ENCODE results near the gene SLC6A13. TPM values are rescaled to one million over a fixed set of nuclear protein-coding genes. Genes with fewer than 3 reads are reported as not detected.

The SLC6A13 gene
- total RNA-seq, 1 experiment from 2014 or later: not detected

DNA sequence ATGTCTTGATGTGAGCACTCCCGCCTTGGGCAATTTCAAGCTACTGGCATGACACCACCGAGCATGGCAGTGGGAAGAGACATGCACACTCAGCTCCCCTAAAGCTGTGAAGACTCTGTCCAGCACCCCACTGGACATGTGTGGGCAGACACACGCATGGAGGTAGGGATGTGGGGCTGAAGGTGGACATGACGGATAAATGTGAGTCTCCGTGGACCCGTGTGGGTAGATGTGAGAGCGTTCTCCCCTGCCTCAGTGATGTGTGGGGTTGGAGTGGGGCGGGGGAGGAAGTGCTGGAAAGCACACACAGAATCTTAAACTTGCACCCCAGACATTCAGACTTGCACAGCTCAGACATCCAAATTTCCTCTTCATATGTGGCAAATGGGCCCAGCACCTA is 61.3 kb downstream of the SLC6A13 start:
- Histone ChIP-seq H3K9me3 (ENCODE audit: low read length) (no peaks in the 10 kb centered on the region), H3K4me3 (ENCODE audit: low read length) (no peak overlapping the region), H4K20me1 (ENCODE audit: low read length) (no peaks in the 10 kb centered on the region), H3K79me2 (ENCODE audit: low read length) (no peaks in the 10 kb centered on the region), H3K4me1 (ENCODE audit: insufficient read depth, low read length) (peaks cover 4% of the 10 kb centered on the region; the same call in 1 of the 2 replicates), H3F3A (ENCODE audit: low read length, unreplicated experiment) (no peaks in the 10 kb centered on the region), H3K27me3 (ENCODE audit: low read length) (peaks cover 11% of the 10 kb centered on the region), H3K36me3 (ENCODE audit: low read depth, low read length) (no peaks in the 10 kb centered on the region), H3K27ac (ENCODE audit: low read length) (no peak overlapping the region), H3K9ac (ENCODE audit: low read length) (no peak overlapping the region), H3K9me2 (replicated peaks; ENCODE audit: low read length) (no peaks in the 10 kb centered on the region), H2AFZ (ENCODE audit: low read length) (no peak overlapping the region), H3K4me2 (ENCODE audit: low read length) (no peak overlapping the region)
- no TSS peak for BruUV-seq (replicated peaks)
- TF ChIP-seq, protein P1, sequence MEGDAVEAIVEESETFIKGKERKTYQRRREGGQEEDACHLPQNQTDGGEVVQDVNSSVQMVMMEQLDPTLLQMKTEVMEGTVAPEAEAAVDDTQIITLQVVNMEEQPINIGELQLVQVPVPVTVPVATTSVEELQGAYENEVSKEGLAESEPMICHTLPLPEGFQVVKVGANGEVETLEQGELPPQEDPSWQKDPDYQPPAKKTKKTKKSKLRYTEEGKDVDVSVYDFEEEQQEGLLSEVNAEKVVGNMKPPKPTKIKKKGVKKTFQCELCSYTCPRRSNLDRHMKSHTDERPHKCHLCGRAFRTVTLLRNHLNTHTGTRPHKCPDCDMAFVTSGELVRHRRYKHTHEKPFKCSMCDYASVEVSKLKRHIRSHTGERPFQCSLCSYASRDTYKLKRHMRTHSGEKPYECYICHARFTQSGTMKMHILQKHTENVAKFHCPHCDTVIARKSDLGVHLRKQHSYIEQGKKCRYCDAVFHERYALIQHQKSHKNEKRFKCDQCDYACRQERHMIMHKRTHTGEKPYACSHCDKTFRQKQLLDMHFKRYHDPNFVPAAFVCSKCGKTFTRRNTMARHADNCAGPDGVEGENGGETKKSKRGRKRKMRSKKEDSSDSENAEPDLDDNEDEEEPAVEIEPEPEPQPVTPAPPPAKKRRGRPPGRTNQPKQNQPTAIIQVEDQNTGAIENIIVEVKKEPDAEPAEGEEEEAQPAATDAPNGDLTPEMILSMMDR (conservative IDR thresholded peaks at IDR 0.05; ENCODE audit: low read depth, low read length): no peak
- no peak for TF ChIP-seq EZH2 (IDR thresholded peaks at IDR 0.05; ENCODE audit: low read length, unreplicated experiment)
- no peak for TF ChIP-seq EZH2phosphoT487 (IDR thresholded peaks at IDR 0.05; ENCODE audit: borderline replicate concordance, low read length)
- ChIA-PET CTCF (no interaction called here), POLR2A (ENCODE audit: unreplicated experiment) (interaction anchor here (0.5 kb wide), 1 partner anchor 190 kb away, joined by 4 read pairs; no protein-coding TSS in a partner anchor)
- intact Hi-C loops (cut with micrococcal nuclease): no loop called here
- ATAC-seq: no peak
- no peak for DNase-seq

DNA sequence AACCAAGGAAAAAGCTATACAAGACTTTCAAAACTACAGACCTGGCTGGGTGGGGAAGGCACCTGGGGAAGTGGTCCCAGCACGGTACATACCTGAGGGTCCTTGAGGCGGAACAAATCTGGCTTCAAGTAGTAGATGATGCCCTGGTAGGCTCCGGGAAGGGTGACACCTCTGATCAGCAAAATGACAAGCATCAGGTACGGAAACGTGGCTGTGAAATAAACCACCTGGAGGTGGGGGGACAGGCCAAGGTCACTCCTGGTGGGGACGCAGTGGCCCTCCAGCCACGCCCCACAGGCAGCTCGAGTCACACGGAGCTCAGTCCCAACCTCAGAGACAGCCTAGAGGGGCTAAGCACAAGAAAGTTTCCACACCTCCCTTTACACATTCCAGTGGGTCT is 63.9 kb downstream of the SLC6A13 start:
- Histone ChIP-seq H3K27ac (ENCODE audit: low read length) (no peak overlapping the region), H3K79me2 (ENCODE audit: low read length) (no peaks in the 10 kb centered on the region), H3K36me3 (ENCODE audit: low read depth, low read length) (no peaks in the 10 kb centered on the region), H3K9me3 (ENCODE audit: low read length) (no peaks in the 10 kb centered on the region), H2AFZ (ENCODE audit: low read length) (no peak overlapping the region), H3K4me3 (ENCODE audit: low read length) (no peak overlapping the region), H4K20me1 (ENCODE audit: low read length) (no peaks in the 10 kb centered on the region), H3K9me2 (replicated peaks; ENCODE audit: low read length) (no peaks in the 10 kb centered on the region), H3K4me2 (ENCODE audit: low read length) (no peak overlapping the region), H3K4me1 (ENCODE audit: insufficient read depth, low read length) (peaks cover 4% of the 10 kb centered on the region; the same call in 1 of the 2 replicates), H3F3A (ENCODE audit: low read length, unreplicated experiment) (no peaks in the 10 kb centered on the region), H3K27me3 (ENCODE audit: low read length) (peaks cover 19% of the 10 kb centered on the region), H3K9ac (ENCODE audit: low read length) (no peak overlapping the region)
- no peak for ATAC-seq
- CTCF ChIA-PET: interaction anchor here (0.5 kb wide), 1 partner anchor 235 kb away, joined by 6 read pairs; no protein-coding TSS in a partner anchor
- BruUV-seq (replicated peaks): no TSS peak
- DNase-seq: no peak
- TF ChIP-seq, protein P1 (conservative IDR thresholded peaks at IDR 0.05; ENCODE audit: low read depth, low read length): no peak
- TF ChIP-seq EZH2phosphoT487 (IDR thresholded peaks at IDR 0.05; ENCODE audit: borderline replicate concordance, low read length) (no peak), EZH2 (IDR thresholded peaks at IDR 0.05; ENCODE audit: low read length, unreplicated experiment) (no peak)
- intact Hi-C loops (cut with micrococcal nuclease): no loop called here
- POLR2A ChIA-PET (ENCODE audit: unreplicated experiment): no interaction called here

DNA sequence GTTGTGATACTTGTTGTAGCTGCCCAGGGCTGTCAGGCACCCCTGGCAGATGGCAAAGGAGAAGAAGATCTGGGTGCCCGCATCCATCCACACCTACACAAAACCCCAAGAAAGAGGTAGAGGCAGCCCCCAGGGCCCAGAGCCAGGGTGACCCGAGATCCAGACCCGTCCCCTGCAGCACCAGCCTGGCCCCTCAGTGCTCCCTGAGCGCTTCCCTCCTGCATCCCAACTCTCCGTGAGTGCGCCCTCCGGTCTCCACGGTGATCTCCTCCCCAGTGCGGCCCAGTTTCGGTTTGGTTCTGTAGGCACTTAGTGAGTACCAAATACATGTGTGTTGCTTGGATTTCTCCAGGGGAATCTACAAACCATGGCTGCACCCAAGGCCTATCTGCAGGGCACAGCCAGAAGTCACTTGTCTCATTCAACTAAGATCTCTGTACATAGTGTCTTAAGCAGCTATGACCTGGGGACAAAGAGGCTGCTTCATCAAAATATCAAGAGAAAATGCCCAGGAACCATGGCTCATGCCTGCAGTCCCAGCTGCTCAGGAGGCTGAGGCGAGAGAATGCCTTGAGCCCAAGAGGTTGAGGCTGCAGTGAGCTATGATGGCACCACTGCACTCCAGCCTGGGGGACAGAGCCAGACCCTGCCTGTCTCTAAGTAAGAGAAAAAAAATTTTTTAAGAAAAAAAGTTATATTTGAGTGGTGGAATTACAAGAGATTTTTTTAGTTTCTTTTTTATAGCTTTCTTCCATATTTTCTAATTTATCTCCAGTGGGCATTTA is 64.5 kb downstream of the SLC6A13 start:
- Histone ChIP-seq H3K79me2 (ENCODE audit: low read length) (no peaks in the 10 kb centered on the region), H3K9me3 (ENCODE audit: low read length) (no peaks in the 10 kb centered on the region), H4K20me1 (ENCODE audit: low read length) (no peaks in the 10 kb centered on the region), H3K27me3 (ENCODE audit: low read length) (peaks cover 22% of the 10 kb centered on the region), H3K4me2 (ENCODE audit: low read length) (no peak overlapping the region), H3K9me2 (replicated peaks; ENCODE audit: low read length) (no peaks in the 10 kb centered on the region), H3K36me3 (ENCODE audit: low read depth, low read length) (no peaks in the 10 kb centered on the region), H2AFZ (ENCODE audit: low read length) (no peak overlapping the region), H3K4me1 (ENCODE audit: insufficient read depth, low read length) (peaks cover 4% of the 10 kb centered on the region; the same call in 1 of the 2 replicates), H3K27ac (ENCODE audit: low read length) (no peak overlapping the region), H3K9ac (ENCODE audit: low read length) (no peak overlapping the region), H3F3A (ENCODE audit: low read length, unreplicated experiment) (no peaks in the 10 kb centered on the region), H3K4me3 (ENCODE audit: low read length) (no peak overlapping the region)
- DNase-seq: no peak
- no peak for ATAC-seq
- intact Hi-C loops (cut with micrococcal nuclease): no loop called here
- no peak for TF ChIP-seq EZH2phosphoT487 (IDR thresholded peaks at IDR 0.05; ENCODE audit: borderline replicate concordance, low read length)
- TF ChIP-seq, protein P1 (conservative IDR thresholded peaks at IDR 0.05; ENCODE audit: low read depth, low read length): no peak
- TF ChIP-seq EZH2 (IDR thresholded peaks at IDR 0.05; ENCODE audit: low read length, unreplicated experiment): no peak
- ChIA-PET CTCF (no interaction called here), POLR2A (ENCODE audit: unreplicated experiment) (no interaction called here)
- BruUV-seq (replicated peaks): no TSS peak

Data from PC-3 (cell line).